ENCODE data around the gene SACM1L. TPM values are rescaled to one million over a fixed set of nuclear protein-coding genes. Genes with fewer than 3 reads are reported as not detected.

SACM1L gene
- polyA plus RNA-seq (2012; ENCODE audit: low read depth, missing spikeins), result 12.0 TPM

GRCh38 chr3:45688882-45689786 is at the start of gene SACM1L:
TSS of gene SACM1L (plus strand) at chr3:45689396. CDS start at chr3:45689466, 70 bp downstream.
- FAIRE-seq (peak; percentile 98), DNase-seq (ENCODE audit: insufficient read length, low spot score) (peak; percentile 66)
- TF ChIP-seq POLR2A (IDR thresholded peaks at IDR 0.05; ENCODE audit: low read depth, low read length) (no peak), TAF1 (IDR thresholded peaks at IDR 0.05; ENCODE audit: low read depth, low read length) (peak; percentile 42; the same call in 1 of the 2 replicates), POLR2AphosphoS5 (IDR thresholded peaks at IDR 0.05; ENCODE audit: low read depth, low read length) (peak; percentile 52; the same call in 1 of the 2 replicates)

- DNase-seq (ENCODE audit: insufficient read length, low spot score), result no peak
- no peak for TF ChIP-seq POLR2AphosphoS5 (IDR thresholded peaks at IDR 0.05; ENCODE audit: low read depth, low read length)
- peak; percentile 63 for TF ChIP-seq SPI1 (IDR thresholded peaks at IDR 0.05; ENCODE audit: low read depth, low read length)
- no peak for FAIRE-seq
Observed at GRCh38 chr3:45640091-45640507, 49.1 kb upstream of the SACM1L start.

- no peak for DNase-seq (ENCODE audit: insufficient read length, low spot score)
- FAIRE-seq, result no peak
Observed at GRCh38 chr3:45640724-45641361, 48.4 kb upstream of the SACM1L start.

DNA sequence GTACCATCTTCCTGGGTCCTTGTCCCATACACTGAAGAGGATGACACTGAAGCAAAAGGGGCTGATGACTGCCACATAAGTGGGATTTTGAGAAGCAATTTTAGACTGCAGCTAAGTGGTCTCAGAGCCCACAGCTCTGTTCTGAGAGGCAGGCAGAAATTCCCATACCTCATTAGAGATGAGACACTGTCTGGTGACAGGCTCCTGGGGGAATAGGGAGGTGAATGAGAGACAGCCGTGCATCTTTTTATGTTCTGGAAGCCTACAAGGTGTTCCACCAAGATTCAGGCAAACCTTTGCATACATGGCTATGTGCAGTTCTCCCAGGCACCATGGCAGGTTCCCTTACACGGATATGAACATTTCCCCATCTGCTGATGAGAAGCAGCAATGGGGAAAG is 47.4 kb upstream of the SACM1L start:
- TF ChIP-seq POLR2A (IDR thresholded peaks at IDR 0.05; ENCODE audit: low read depth, low read length) (no peak), TAF1 (IDR thresholded peaks at IDR 0.05; ENCODE audit: low read depth, low read length) (no peak), PAX5 (IDR thresholded peaks at IDR 0.05; ENCODE audit: insufficient read depth, low read length, severe bottlenecking) (no peak), POLR2AphosphoS5 (IDR thresholded peaks at IDR 0.05; ENCODE audit: low read depth, low read length) (no peak), SPI1 (IDR thresholded peaks at IDR 0.05; ENCODE audit: low read depth, low read length) (no peak), POU2F2 (IDR thresholded peaks at IDR 0.05; ENCODE audit: low read depth, low read length) (no peak)
- no peak for DNase-seq (ENCODE audit: insufficient read length, low spot score)
- FAIRE-seq, result no peak

More at GRCh38 chr3:45640724-45641361, 48.4 kb upstream of the SACM1L start:
- TF ChIP-seq PAX5 (IDR thresholded peaks at IDR 0.05; ENCODE audit: insufficient read depth, low read length, severe bottlenecking) (no peak), POLR2A (IDR thresholded peaks at IDR 0.05; ENCODE audit: low read depth, low read length) (no peak), SPI1 (IDR thresholded peaks at IDR 0.05; ENCODE audit: low read depth, low read length) (no peak)

DNA sequence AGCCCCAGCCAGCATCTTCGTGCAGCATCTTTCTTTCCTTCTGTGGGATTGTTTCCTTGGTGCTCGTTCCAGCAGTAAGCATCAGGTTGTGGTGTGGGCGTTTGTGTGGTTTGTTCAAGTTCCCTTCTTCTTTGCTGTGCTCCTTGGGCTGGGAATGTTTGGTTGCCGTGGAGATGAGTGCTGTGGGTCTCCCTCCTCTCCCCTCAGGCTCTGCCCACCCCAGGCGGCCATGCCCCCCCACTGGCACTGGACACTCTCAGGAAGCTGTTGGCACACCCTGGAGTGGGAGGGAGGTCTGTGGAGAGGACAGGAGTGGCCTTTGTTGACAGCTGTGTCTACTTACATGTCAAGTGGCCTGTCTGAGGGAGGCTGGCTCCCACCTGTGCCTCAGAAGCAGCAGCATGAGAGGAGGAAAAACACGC is 46.5 kb upstream of the SACM1L start:
- no peak for TF ChIP-seq POLR2AphosphoS5 (IDR thresholded peaks at IDR 0.05; ENCODE audit: low read depth, low read length)
- TF ChIP-seq TAF1 (IDR thresholded peaks at IDR 0.05; ENCODE audit: low read depth, low read length), result no peak
- TF ChIP-seq PAX5 (IDR thresholded peaks at IDR 0.05; ENCODE audit: insufficient read depth, low read length, severe bottlenecking), result no peak
- no peak for TF ChIP-seq POLR2A (IDR thresholded peaks at IDR 0.05; ENCODE audit: low read depth, low read length)
- no peak for TF ChIP-seq POU2F2 (IDR thresholded peaks at IDR 0.05; ENCODE audit: low read depth, low read length)
- no peak for TF ChIP-seq SPI1 (IDR thresholded peaks at IDR 0.05; ENCODE audit: low read depth, low read length)
- FAIRE-seq (no peak), DNase-seq (ENCODE audit: insufficient read length, low spot score) (no peak)

DNA sequence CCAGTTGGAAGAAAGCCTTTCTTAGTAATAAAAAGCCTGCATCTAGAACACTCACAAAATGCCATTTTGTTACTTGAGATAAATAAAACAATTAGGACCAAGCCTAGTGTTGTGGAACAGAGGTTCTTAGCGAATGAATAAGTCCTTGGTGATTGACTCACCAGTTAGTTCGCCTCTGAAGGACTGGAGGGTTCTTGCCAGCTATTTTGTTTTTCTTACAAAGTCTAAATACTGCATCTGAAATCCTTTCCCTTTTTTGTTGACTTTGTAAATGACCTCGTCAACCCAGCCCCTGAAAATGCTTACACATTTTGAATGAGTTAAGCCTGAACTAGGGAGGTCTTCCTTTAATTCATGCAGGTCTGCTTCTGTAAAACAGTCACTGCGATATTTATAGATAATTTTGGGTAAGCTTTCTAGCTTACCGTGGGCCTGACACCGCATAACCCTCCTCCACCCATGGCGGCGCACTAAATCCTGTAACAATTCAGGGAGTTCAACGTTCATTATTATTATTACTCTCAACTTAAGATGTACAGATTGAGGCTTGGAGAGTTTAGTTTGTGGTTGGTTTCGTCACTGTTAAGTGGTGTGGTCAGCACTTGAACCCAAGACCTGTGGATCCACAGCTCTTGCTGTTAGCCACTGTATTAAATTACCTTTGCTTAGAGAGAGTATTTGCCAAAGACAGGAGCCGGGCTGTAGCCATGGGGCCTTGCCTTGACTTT is 45.0 kb upstream of the SACM1L start:
- DNase-seq (ENCODE audit: insufficient read length, low spot score), result no peak
- no peak for FAIRE-seq
- TF ChIP-seq PAX5 (IDR thresholded peaks at IDR 0.05; ENCODE audit: insufficient read depth, low read length, severe bottlenecking) (no peak), TAF1 (IDR thresholded peaks at IDR 0.05; ENCODE audit: low read depth, low read length) (no peak), POLR2A (IDR thresholded peaks at IDR 0.05; ENCODE audit: low read depth, low read length) (no peak), SPI1 (IDR thresholded peaks at IDR 0.05; ENCODE audit: low read depth, low read length) (no peak), POU2F2 (IDR thresholded peaks at IDR 0.05; ENCODE audit: low read depth, low read length) (no peak), POLR2AphosphoS5 (IDR thresholded peaks at IDR 0.05; ENCODE audit: low read depth, low read length) (no peak)

DNA sequence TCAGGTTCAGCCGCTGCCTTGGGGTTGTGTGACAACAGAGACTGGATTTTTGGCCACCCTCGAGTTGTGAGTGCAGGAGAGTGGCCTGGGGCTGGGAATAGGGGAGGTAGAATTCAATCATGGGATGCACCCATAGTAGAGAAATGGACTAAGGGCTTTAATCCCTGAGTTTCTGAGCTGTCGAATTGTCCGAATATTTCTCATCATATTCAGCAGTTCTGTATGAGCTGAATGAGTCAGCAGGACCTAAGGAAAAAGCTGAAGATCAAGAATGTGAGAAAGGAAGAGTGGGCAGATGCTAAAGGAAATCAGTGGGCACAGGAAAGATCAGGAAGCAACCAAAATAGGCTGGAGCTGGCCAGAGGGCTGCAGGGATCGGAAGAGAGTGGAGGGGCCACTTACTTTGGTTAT is 44.4 kb upstream of the SACM1L start:
- DNase-seq (ENCODE audit: insufficient read length, low spot score), result no peak
- FAIRE-seq, result no peak

DNA sequence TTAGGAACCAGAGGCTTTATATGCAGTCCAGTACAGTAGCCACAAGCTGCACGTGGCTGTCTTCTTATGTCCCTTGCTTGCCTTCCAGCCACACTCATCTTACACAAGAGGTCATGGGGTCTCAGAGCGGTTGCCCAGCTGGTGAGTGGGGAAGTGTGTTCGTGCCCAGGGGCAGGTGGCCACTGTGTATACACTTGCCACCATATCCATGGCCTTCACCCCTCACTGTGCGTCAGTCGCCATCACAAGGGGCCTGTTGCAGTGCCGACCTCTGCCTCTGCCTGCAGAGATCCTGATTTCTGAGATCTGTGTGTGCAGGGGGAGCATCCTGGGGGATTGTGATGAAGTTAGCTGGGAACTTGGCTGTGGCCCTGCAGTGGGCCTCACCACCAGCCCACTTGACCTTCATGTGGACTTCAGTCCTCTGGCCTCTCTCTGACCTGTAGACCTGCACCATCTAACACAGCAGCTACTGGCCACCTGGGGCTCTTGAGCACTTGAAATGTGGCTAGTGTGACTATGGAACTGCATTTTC is 43.1 kb upstream of the SACM1L start:
- no peak for TF ChIP-seq TAF1 (IDR thresholded peaks at IDR 0.05; ENCODE audit: low read depth, low read length)
- TF ChIP-seq POLR2AphosphoS5 (IDR thresholded peaks at IDR 0.05; ENCODE audit: low read depth, low read length), result no peak
- FAIRE-seq (no peak), DNase-seq (ENCODE audit: insufficient read length, low spot score) (no peak)

More for the DNA sequence above, 44.4 kb upstream of the SACM1L start:
- TF ChIP-seq POLR2AphosphoS5 (IDR thresholded peaks at IDR 0.05; ENCODE audit: low read depth, low read length), result no peak
- no peak for TF ChIP-seq POU2F2 (IDR thresholded peaks at IDR 0.05; ENCODE audit: low read depth, low read length)
- TF ChIP-seq POLR2A (IDR thresholded peaks at IDR 0.05; ENCODE audit: low read depth, low read length), result no peak
- no peak for TF ChIP-seq SPI1 (IDR thresholded peaks at IDR 0.05; ENCODE audit: low read depth, low read length)
- no peak for TF ChIP-seq TAF1 (IDR thresholded peaks at IDR 0.05; ENCODE audit: low read depth, low read length)
- no peak for TF ChIP-seq PAX5 (IDR thresholded peaks at IDR 0.05; ENCODE audit: insufficient read depth, low read length, severe bottlenecking)

DNA sequence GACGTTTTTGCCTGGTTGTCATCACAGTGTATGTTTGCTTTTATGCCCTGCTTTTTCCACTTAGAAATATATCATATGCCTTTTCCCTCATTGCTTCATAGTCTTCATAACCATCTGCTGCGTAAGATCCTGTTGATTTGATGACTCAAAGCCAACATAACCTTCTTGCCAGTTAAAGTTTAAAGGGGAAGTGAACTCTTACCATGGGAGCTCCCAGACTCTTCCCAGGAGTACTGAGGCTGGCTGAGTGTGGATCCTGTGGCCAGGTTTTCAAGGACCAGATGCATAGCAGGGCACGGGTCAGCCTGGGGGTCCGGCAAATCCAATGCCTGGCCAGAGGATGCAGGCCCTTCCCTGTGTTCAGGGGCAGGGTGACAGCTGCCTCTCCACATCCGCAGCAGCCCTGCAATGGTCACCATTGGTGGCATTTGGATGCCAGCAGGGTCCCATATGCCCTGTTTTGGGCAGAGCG is 42.0 kb upstream of the SACM1L start:
- no peak for TF ChIP-seq POLR2AphosphoS5 (IDR thresholded peaks at IDR 0.05; ENCODE audit: low read depth, low read length)
- 0 out of 2 replicates have a peak, but pooled peaks have one; percentile 28 for TF ChIP-seq SPI1 (IDR thresholded peaks at IDR 0.05; ENCODE audit: low read depth, low read length)
- no peak for TF ChIP-seq TAF1 (IDR thresholded peaks at IDR 0.05; ENCODE audit: low read depth, low read length)
- DNase-seq (ENCODE audit: insufficient read length, low spot score), result no peak
- no peak for FAIRE-seq

Measured in GM12891 (cell line).